Pulmonary artery endothelial cell (primary cell): ENCODE data around the gene FAM193A. TPM values are rescaled to one million over a fixed set of nuclear protein-coding genes. Genes with fewer than 3 reads are reported as not detected.

Source experiments
- DNase-seq: peaks from one replicate; pipeline ENCODE4 v3.0.0-alpha.2; 2011; ENCODE audit warnings: low read depth, low spot score
- total RNA-seq: library from RNA; depleted of rRNA; stranded (reverse); fragments of >200 nt; gene quantifications from 2 replicates; pipeline ENCODE4 v1.2.3, GENCODE V29; 2014

The FAM193A gene
- total RNA-seq, 1 donor from 2014 or later: 7.0 TPM

DNA sequence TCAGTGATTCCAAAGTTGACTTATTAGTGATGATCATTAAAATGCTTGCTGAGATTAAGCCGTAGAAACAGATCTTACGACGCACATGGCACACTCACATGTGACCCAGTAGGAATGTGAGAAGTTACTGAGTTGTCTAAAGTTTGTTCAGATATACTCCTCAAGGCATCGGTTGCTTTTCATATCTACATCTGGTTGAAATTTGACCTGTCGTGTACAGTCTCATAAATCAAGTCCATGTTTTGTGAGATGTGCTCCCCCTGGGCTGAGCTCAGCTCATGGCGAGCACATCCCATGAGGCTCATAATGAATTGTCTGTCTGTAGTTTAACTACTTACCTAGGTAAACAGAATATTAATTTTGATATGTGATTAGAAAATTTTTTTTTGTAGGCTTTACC is 152.7 kb downstream of the FAM193A start:
- no peak for DNase-seq

DNA sequence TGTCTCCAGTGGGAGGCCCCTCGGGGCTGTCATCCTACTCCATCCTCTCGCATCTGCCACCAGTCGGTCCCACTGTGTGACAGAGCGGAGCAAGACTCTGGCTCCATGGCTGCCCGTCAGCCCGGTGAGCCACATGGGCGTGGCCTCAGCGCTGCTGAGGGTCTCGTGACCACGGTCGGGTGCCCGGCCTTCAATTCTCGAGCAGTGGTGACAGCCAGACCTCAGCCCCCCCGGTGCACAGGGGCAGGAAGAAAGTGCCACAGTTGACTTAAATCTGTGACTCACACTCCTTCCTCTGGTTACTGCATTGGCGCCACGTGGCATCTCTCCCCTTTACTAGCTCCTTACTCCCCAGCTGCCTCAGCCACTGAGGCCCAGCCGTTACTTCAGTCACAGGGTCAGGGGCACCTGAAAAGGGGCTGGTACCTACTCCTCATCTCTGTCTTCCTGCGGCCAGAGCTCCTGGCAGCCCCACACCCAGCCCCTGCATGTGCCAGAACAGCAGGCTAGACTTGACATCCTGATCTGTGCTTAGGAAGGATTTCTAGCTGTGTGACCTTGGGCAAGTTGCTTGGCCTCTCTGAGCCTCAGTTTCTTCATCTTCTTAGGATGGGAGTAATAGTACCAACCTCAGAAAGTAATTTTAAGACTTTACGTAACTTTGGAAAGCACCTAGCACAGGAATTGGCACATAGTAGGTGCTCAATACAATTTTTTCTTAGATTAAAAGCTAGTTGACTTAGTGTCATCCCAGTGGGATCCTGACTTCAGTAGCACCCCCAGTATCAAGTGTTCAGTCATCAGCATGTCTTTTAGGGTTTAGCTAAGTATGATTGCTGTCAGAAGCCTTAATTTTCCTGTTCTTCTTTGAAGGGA is 153.6 kb downstream of the FAM193A start:
- no peak for DNase-seq

DNA sequence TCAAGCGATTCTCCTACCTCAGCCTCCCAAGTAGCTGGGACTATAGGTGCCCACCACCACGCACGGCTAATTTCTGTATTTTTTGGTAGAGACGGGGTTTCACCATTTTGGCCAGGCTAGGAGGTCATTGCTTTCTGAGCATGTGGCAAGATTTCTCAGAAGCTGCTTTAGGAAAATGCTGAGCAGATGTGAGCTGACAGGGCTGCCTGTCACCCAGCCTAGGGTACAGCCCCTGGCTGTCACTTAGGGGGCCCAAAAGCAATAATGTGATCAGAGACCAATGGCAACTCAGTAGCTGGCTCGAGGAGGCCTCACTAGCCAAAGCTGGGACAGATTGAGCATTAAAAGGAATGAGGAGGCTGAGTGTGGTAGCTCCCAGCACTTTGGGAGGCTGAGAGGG is 154.9 kb downstream of the FAM193A start:
- no peak for DNase-seq

GRCh38 chr4:2691952-2692435 is 155.5 kb downstream of the FAM193A start:
- no peak for DNase-seq

DNA sequence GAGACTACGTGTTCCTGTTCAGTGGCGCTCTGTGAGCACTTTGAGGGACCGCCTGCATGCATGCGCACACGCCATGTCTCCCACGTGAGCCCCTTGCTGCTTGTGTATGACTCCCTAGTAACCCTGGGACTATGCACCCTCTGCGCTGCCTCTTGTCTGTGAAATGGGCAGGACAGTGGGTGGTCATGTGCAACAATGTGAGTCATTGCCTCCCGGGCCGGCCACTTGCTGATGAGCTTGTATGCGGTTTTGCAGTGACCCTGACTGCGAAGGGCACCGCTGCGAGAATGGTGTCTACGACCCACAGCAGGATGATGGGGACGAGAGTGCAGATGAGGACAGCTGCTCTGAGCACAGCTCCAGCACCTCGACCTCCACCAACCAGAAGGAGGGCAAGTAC is 158.2 kb downstream of the FAM193A start:
- DNase-seq: no peak

DNA sequence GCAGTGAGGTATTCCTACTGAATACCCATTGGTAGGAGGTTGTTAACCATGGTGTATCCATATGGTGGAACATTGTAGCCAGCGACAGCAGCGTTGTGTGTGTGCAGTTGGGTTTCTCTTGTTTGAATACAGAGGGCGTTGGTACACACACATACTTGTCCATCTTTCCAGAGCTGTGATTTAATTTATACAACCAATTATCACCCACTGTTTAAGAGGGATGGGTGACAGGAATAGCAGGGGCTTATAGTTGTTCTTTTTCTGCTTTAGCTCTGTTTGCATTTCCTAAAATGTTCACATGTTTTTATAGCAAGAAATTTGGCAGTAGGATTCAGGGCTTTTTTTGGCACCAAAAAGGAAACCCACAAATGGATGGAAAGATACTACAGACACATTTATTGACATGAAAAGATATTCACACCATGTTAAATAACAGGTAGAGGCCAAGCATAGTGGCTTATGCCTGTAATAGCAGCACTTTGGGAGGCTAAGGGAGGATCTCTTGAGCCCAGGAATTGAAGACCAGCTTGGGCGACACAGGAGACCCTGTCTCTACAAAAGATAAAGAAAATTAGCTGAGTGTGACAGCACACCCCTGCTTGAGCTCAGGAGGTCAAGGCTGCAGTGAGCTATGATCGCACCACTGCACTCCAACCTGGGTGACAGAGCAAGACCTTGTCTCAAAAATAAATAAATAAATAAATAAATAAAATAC is 159.1 kb downstream of the FAM193A start:
- no peak for DNase-seq

- DNase-seq: no peak
Observed at GRCh38 chr4:2696423-2696822, 160.0 kb downstream of the FAM193A start.

DNA sequence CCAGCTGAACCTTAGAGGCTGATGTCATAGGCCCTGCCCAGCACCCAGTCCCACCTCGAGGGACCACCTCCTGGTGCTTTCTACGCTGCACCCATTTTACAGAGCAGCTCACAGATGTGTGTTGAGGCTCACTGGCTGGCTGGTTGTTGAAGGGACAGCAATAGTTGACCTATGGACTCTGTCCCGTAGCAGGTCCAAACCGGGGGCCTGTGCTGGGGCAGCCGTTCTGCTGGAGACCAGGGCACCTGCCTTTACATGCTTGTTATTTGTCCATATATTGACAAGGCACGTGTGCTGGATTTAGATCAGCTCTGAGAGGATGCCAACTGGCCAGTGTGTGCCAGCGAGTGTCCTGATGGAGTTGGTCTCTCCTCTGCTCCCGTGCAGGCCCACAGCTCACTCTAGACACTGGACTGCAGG is 161.6 kb downstream of the FAM193A start:
- no peak for DNase-seq

DNA sequence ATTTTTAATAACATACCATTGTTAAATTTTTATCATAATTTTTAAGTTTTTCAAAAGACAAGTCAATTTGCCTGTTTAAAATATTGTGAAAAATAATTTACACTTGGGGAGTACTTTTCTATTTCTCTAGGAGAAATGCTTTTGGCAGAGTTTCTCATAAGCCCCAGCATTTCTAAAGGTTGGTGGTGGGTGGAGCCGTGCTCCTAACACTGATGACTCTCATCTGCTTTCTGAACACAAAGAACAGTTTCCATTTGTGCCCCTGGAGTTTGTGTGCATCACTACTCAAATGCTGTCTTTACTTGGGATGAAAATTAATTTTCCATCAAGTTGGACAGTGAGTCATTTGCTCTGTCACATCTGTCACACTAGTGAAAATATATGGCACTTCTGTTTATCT is 162.1 kb downstream of the FAM193A start:
- DNase-seq: no peak

DNA sequence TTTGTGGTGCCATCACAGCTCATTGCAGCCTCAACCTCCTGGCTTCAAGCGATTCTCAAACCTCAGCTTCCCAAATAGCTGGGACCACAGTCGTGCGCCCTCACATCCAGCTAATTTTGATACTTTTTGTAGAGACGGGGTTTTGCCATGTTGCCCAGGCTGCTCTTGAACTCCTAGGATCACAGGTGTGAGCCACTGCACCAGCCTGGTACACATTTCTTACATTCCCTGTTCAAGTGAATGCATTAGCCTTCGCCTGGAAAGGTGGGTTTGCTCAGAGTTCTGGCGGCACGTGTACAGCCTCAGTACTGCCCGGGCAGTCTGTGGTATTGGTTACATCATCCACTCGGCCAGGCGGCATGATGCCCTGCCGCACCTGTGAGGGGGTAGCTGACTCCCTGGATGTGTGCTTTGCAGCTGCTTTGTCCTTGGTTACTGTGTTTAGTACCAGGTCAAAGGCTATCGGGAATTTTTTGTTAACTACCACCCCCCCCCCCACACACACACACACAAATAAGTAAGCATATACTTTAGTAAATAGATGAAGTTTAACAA is 162.6 kb downstream of the FAM193A start:
- no peak for DNase-seq

DNA sequence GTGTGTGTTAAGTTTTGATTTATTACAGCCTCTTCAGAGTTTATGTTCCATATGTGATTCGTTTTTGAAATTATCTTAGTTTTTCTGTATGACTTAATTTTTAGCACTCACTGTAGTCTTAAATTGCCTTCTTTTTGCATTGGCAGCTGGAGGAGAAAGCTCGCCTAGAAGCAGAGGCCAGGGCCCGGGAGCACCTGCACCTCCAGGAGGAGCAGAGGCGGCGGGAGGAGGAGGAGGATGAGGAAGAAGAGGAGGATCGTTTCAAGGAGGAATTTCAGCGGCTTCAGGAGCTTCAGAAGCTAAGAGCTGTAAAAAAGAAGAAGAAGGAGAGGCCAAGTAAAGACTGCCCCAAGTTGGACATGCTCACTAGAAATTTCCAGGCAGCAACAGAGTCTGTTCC is 163.1 kb downstream of the FAM193A start:
- DNase-seq: no peak

DNA sequence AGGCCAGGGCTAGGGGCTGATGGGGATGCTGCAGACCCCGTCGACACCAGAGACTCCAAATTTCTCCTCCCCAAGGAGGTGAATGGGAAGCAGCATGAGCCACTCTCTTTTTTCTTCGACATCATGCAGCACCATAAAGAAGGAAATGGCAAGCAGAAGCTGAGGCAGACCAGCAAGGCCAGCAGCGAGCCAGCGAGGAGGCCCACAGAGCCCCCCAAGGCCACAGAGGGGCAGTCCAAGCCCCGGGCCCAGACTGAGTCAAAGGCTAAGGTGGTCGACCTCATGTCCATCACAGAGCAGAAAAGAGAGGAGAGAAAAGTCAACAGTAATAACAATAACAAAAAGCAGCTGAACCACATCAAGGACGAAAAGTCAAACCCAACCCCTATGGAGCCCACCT is 163.6 kb downstream of the FAM193A start:
- DNase-seq: no peak

- DNase-seq: no peak
Observed at GRCh38 chr4:2702361-2702760, 165.9 kb downstream of the FAM193A start.

DNA sequence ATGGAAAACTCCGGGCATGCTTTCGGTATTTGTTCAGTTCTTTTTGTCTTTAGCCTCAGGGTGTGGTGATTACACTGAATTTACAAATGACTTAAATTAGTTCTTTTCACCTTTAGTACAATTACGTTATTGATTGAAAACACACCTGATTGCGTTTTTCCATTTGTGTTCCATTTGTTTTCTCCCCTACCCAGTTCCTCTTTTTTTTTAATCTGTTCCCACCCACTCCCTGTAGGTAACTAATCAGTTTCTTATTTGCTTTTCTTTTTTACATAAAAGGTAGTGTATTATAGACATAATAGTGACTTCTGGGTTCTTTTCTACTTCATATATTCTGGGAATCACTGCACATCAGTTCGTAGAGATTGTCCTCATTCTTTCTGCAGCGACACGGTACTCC is 166.3 kb downstream of the FAM193A start:
- no peak for DNase-seq

GRCh38 chr4:2712261-2712842 is 175.9 kb downstream of the FAM193A start:
- no peak for DNase-seq

- no peak for DNase-seq
Observed at GRCh38 chr4:2713337-2713736, 176.9 kb downstream of the FAM193A start.

- peak; percentile 92 for DNase-seq
Observed at GRCh38 chr4:2714061-2714770, 177.8 kb downstream of the FAM193A start.

DNA sequence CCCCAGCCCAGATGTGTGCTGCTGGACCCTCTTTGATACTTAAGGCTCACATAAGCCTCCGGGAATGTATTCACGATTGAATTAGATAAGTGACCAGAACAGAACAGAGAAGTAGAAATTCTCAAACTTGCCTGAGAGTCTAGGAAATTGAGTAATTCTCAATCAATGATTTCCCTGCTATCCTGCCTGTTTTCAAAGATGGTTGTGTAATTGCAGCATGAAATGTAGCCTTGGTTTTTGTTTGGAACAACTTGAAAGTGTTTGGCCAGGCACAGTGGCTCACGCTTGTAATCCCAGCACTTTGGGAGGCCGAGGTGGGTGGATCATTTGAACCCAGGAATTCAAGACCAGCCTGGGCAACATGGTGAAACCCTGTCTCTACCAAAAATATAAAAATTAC is 178.5 kb downstream of the FAM193A start:
- DNase-seq: no peak

DNA sequence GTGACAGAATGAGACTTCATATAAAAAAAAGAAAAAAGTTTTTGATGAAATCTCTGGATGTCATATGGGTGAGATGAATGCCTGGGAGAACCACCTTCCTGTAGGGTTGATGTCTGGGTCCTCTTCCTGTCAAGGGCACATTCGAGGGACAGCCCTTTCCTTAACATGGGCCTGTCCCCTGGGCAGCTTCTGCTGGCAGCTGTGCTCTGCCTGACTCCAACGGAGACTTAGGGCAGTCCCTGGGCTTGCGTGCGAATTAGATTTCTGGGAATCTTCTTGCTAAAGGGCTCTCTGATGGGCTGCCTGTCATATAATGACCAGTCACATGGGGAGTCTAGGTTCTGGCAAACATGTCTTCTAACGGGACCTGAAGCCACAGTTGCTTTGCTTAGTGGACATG is 179.0 kb downstream of the FAM193A start:
- no peak for DNase-seq

GRCh38 chr4:2716236-2716635 is 179.8 kb downstream of the FAM193A start:
- DNase-seq: no peak

DNA sequence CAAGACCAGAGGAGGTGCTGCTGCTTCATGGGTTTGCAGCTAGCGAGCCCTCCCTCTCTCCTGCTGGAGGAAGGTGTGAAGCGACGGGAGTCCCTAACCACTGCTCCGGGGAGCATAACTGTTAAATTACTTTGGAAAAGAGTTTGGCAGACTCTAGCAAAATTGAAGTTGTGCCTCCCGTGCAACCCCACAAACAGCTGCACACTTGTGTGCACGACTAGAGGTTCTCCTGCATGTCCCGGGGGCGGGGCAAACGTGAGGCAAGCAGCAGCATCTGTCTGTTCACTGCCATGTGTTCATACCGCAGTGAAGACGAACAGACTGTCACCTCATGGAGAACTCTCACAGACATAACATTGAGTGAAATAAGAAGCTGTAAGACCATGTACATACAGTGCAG is 185.1 kb downstream of the FAM193A start:
- DNase-seq: no peak
